ENCODE data around the gene RORC.

GRCh38 chr1:151833172-151833900 lies 1.7 kb upstream of the RORC start:
- TF ChIP-seq EP300 (IDR thresholded peaks at IDR 0.05) (no peak), POLR2AphosphoS5 (IDR thresholded peaks at IDR 0.05) (no peak), POLR2A (IDR thresholded peaks at IDR 0.05) (no peak)
- TF ChIP-seq, protein P1, sequence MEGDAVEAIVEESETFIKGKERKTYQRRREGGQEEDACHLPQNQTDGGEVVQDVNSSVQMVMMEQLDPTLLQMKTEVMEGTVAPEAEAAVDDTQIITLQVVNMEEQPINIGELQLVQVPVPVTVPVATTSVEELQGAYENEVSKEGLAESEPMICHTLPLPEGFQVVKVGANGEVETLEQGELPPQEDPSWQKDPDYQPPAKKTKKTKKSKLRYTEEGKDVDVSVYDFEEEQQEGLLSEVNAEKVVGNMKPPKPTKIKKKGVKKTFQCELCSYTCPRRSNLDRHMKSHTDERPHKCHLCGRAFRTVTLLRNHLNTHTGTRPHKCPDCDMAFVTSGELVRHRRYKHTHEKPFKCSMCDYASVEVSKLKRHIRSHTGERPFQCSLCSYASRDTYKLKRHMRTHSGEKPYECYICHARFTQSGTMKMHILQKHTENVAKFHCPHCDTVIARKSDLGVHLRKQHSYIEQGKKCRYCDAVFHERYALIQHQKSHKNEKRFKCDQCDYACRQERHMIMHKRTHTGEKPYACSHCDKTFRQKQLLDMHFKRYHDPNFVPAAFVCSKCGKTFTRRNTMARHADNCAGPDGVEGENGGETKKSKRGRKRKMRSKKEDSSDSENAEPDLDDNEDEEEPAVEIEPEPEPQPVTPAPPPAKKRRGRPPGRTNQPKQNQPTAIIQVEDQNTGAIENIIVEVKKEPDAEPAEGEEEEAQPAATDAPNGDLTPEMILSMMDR (IDR thresholded peaks at IDR 0.05): no peak

All from stomach (tissue), 4 donors.